WTC11 (cell line): Measurements from ENCODE around the gene VWA8. TPM values are rescaled to one million over a fixed set of nuclear protein-coding genes. Genes with fewer than 3 reads are reported as not detected.

Experiments used
- ATAC-seq: fragments of 200-7000 bp; cut with Tn5 transposase; 2 replicates; pipeline ENCODE4 v1.10.0; 2021; ENCODE audit warnings: mild to moderate bottlenecking, moderate library complexity
- CTCF ChIA-PET: fragments of 300-600 bp; sonication (Branson Sonifier 250); formaldehyde crosslinking; loops from one replicate; lab custom pipeline; 2021; ENCODE audit warnings: antibody characterized with exemption; lab: Charles Lee
- POLR2A ChIA-PET: fragments of 350-600 bp; sonication (Branson Sonifier 250); formaldehyde crosslinking; loops from one replicate; lab custom pipeline; 2021; ENCODE audit warnings: antibody characterized with exemption; lab: Charles Lee
- DNase-seq: peaks from one replicate; pipeline ENCODE4 v3.0.0; 2021; ENCODE audit warnings: low spot score
- H3K27ac Mint-ChIP-seq: 2 replicates; pipeline ENCODE4 v1.8.0; 2021; ENCODE audit warnings: mixed read lengths
- H3K27me3 Mint-ChIP-seq: 2 replicates; pipeline ENCODE4 v1.8.0; 2021; ENCODE audit warnings: low read depth, mild to moderate bottlenecking, moderate library complexity, mixed read lengths
- H3K36me3 Mint-ChIP-seq: 2 replicates; pipeline ENCODE4 v1.8.0; 2021; ENCODE audit warnings: mixed read lengths
- H3K4me1 Mint-ChIP-seq: 2 replicates; pipeline ENCODE4 v1.8.0; 2022; ENCODE audit warnings: mixed read lengths
- H3K4me3 Mint-ChIP-seq: 2 replicates; pipeline ENCODE4 v1.8.0; 2021; ENCODE audit warnings: mild to moderate bottlenecking, moderate library complexity, mixed read lengths
- H3K9me3 Mint-ChIP-seq: 2 replicates; pipeline ENCODE4 v1.8.0; 2021; ENCODE audit warnings: mixed read lengths
- AFF4 ChIP-seq: sonication (generic); formaldehyde crosslinking; IDR thresholded peaks from 2 replicates; pipeline ENCODE4 v1.8.1; 2023; ENCODE audit warnings: mild to moderate bottlenecking, missing genetic modification reagents, borderline replicate concordance
- ATF1 ChIP-seq: sonication (generic); formaldehyde crosslinking; IDR thresholded peaks from 2 replicates; pipeline ENCODE4 v1.8.1; 2023; ENCODE audit warnings: mild to moderate bottlenecking, moderate library complexity, missing genetic modification reagents
- ELF4 ChIP-seq: sonication (generic); formaldehyde crosslinking; IDR thresholded peaks from 2 replicates; pipeline ENCODE4 v1.8.1; 2022; ENCODE audit warnings: low read depth, mild to moderate bottlenecking, moderate library complexity, missing genetic modification reagents
- FOXP4 ChIP-seq: sonication (generic); formaldehyde crosslinking; IDR thresholded peaks from 2 replicates; pipeline ENCODE4 v1.8.0; 2022; ENCODE audit warnings: mild to moderate bottlenecking, missing genetic modification reagents
- GABPB1 ChIP-seq: sonication (generic); formaldehyde crosslinking; IDR thresholded peaks from 2 replicates; pipeline ENCODE4 v1.8.1; 2023; ENCODE audit warnings: mild to moderate bottlenecking, missing genetic modification reagents
- GRHL2 ChIP-seq: fragments of 250-450 bp; sonication (Bioruptor Pico); IDR thresholded peaks from 2 replicates; pipeline ENCODE4 v1.8.0; 2022; ENCODE audit warnings: mild to moderate bottlenecking, moderate library complexity; ENCODE audit not compliant: insufficient replicate concordance, severe bottlenecking
- RELA ChIP-seq: sonication (generic); formaldehyde crosslinking; IDR thresholded peaks from 2 replicates; pipeline ENCODE4 v1.8.1; 2022; ENCODE audit warnings: missing genetic modification reagents, mild to moderate bottlenecking, borderline replicate concordance
- SMAD4 ChIP-seq: sonication (generic); formaldehyde crosslinking; IDR thresholded peaks from 2 replicates; pipeline ENCODE4 v1.8.0; 2022; ENCODE audit warnings: mild to moderate bottlenecking, missing genetic modification reagents
- SOX15 ChIP-seq: fragments of 250-450 bp; sonication (Bioruptor Pico); IDR thresholded peaks from 2 replicates; pipeline ENCODE4 v1.9.0; 2021; ENCODE audit warnings: mild to moderate bottlenecking
- STAT6 ChIP-seq: sonication (generic); formaldehyde crosslinking; conservative IDR thresholded peaks from 2 replicates; pipeline ENCODE4 v1.8.1; 2023; ENCODE audit warnings: mild to moderate bottlenecking, low read depth, missing genetic modification reagents, moderate library complexity
- TEAD1 ChIP-seq: sonication (generic); formaldehyde crosslinking; IDR thresholded peaks from 2 replicates; pipeline ENCODE4 v1.8.0; 2022; ENCODE audit warnings: mild to moderate bottlenecking, missing genetic modification reagents
- USF1 ChIP-seq: sonication (generic); formaldehyde crosslinking; IDR thresholded peaks from 2 replicates; pipeline ENCODE4 v1.8.0; 2022; ENCODE audit warnings: mild to moderate bottlenecking, missing genetic modification reagents
- USF2 ChIP-seq: sonication (generic); formaldehyde crosslinking; IDR thresholded peaks from 2 replicates; pipeline ENCODE4 v1.8.1; 2023; ENCODE audit warnings: mild to moderate bottlenecking, missing genetic modification reagents, moderate library complexity
- ZNF263 ChIP-seq: sonication (generic); formaldehyde crosslinking; IDR thresholded peaks from 2 replicates; pipeline ENCODE4 v1.8.1; 2022; ENCODE audit warnings: low read depth, mild to moderate bottlenecking, moderate library complexity, missing genetic modification reagents
- total RNA-seq: library from RNA; stranded (reverse); gene quantifications from 3 replicates; pipeline ENCODE4 v1.2.3, GENCODE V29; 2021
- TF ChIP-seq, protein P1 (sequence below): sonication (generic); formaldehyde crosslinking; IDR thresholded peaks from 2 replicates; pipeline ENCODE4 v1.8.1; 2022; ENCODE audit warnings: low read depth, missing genetic modification reagents, borderline replicate concordance
- TF ChIP-seq, protein P2 (sequence below): sonication (generic); formaldehyde crosslinking; IDR thresholded peaks from 2 replicates; pipeline ENCODE4 v1.8.1; 2023; ENCODE audit warnings: mild to moderate bottlenecking, moderate library complexity, missing genetic modification reagents

The VWA8 gene
- total RNA-seq, 1 experiment from 2014 or later, result 19.9 TPM

DNA sequence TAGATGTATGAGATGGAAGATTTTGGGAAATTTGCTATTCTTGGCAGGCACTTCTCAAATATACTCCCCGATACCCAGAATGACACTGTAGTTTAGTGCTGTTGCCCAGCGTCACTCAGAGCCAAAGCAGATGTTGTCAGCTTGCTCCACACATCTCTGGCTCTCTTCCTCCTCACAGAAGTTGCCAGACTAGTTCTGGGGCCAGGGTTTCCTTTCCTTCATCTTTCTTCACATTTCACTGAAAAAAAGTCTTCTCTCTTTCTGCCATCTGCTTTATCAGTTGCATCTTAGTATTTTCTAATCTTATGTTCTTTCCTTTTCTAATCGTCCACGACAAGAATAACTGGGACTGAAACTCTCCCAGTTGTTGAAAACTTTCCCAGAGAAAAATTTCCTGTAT is 252.2 kb downstream of the VWA8 start (continued):
- TF ChIP-seq FOXP4 (CRISPR knock-in tag), result no peak
- no peak for TF ChIP-seq ELF4 (CRISPR knock-in tag)
- no peak for TF ChIP-seq SMAD4 (CRISPR knock-in tag)
- no peak for TF ChIP-seq ATF1 (CRISPR knock-in tag)
- TF ChIP-seq USF1, result no peak
- no peak for TF ChIP-seq RELA (CRISPR knock-in tag)
- no peak for TF ChIP-seq STAT6 (CRISPR knock-in tag)

DNA sequence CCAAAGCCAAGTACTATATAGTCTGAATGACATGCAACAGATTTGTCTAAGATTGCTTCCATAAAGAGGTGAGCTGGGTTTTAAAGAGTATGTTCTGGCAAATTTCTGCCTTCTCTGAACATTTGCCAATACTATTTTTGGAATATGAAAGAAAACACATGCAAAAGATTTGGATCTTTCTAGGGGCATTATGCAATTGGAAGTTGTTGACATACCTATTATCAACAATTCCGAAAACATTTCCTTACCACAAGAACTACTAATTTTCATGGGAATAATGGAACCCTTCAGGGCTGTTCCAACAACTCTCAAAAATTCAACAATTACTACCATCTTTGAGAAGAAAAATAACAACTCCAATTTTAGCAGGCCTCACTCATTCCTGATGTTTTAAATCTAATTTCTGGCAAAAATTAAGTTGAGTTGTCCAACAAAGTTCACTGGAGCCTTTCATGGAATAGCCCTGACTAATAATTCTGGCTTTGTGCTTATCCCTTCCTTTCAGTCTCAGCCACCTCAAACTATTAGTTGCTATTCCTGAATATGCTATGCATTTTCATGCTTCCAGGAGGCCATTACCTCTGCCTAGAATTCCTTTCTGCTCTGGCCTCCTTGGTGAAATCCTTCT is 253.6 kb downstream of the VWA8 start:
- ATAC-seq (no peak), DNase-seq (no peak)
- Mint-ChIP-seq H3K27ac (no peak overlapping the region; the same call in 1 of the 2 replicates), H3K4me3 (no peak overlapping the region), H3K4me1 (peaks cover 29% of the 10 kb centered on the region), H3K9me3 (no peaks in the 10 kb centered on the region), H3K27me3 (no peaks in the 10 kb centered on the region), H3K36me3 (no peaks in the 10 kb centered on the region)
- no peak for TF ChIP-seq USF2 (CRISPR knock-in tag)
- TF ChIP-seq, protein P1, sequence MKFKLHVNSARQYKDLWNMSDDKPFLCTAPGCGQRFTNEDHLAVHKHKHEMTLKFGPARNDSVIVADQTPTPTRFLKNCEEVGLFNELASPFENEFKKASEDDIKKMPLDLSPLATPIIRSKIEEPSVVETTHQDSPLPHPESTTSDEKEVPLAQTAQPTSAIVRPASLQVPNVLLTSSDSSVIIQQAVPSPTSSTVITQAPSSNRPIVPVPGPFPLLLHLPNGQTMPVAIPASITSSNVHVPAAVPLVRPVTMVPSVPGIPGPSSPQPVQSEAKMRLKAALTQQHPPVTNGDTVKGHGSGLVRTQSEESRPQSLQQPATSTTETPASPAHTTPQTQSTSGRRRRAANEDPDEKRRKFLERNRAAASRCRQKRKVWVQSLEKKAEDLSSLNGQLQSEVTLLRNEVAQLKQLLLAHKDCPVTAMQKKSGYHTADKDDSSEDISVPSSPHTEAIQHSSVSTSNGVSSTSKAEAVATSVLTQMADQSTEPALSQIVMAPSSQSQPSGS, result no peak
- no peak for TF ChIP-seq GRHL2
- TF ChIP-seq SOX15, result no peak
- no peak for TF ChIP-seq AFF4 (CRISPR knock-in tag)
- no peak for TF ChIP-seq GABPB1 (CRISPR knock-in tag)
- TF ChIP-seq ZNF263 (CRISPR knock-in tag), result no peak
- no peak for TF ChIP-seq TEAD1
- TF ChIP-seq SMAD4 (CRISPR knock-in tag), result no peak
- TF ChIP-seq, protein P2, sequence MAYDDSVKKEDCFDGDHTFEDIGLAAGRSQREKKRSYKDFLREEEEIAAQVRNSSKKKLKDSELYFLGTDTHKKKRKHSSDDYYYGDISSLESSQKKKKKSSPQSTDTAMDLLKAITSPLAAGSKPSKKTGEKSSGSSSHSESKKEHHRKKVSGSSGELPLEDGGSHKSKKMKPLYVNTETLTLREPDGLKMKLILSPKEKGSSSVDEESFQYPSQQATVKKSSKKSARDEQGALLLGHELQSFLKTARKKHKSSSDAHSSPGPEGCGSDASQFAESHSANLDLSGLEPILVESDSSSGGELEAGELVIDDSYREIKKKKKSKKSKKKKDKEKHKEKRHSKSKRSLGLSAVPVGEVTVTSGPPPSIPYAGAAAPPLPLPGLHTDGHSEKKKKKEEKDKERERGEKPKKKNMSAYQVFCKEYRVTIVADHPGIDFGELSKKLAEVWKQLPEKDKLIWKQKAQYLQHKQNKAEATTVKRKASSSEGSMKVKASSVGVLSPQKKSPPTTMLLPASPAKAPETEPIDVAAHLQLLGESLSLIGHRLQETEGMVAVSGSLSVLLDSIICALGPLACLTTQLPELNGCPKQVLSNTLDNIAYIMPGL (CRISPR knock-in tag), result no peak
- POLR2A ChIA-PET, result no interaction called here
- CTCF ChIA-PET, result no interaction called here
